Pons (tissue), 1 donor: ENCODE results near the gene IGFBP3.

Experiments
- DNase-seq: peaks from one replicate; pipeline ENCODE4 v3.0.0-alpha.2; 2016; ENCODE audit warnings: low spot score

Gene IGFBP3

DNA sequence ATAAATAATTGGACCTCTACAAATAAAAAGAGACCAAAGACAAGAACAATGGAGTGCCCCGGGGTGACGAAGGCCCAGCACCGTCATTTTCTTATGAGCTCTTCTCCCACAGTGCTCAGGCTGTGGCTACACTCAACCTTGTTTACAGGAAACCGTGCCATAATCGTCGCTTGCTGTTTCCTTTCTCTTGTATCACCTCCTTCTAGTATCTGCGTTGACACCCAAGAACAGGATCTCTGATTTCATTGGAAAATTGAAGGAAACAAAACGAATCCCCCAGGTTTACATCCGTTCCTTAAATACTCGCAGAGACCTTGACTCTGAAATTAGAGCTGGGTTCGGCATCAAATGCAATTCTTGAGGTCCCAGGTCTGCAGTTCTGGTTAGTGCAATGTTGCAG lies 1.7 kb upstream of the IGFBP3 start:
- peak; percentile 28 for DNase-seq

DNA sequence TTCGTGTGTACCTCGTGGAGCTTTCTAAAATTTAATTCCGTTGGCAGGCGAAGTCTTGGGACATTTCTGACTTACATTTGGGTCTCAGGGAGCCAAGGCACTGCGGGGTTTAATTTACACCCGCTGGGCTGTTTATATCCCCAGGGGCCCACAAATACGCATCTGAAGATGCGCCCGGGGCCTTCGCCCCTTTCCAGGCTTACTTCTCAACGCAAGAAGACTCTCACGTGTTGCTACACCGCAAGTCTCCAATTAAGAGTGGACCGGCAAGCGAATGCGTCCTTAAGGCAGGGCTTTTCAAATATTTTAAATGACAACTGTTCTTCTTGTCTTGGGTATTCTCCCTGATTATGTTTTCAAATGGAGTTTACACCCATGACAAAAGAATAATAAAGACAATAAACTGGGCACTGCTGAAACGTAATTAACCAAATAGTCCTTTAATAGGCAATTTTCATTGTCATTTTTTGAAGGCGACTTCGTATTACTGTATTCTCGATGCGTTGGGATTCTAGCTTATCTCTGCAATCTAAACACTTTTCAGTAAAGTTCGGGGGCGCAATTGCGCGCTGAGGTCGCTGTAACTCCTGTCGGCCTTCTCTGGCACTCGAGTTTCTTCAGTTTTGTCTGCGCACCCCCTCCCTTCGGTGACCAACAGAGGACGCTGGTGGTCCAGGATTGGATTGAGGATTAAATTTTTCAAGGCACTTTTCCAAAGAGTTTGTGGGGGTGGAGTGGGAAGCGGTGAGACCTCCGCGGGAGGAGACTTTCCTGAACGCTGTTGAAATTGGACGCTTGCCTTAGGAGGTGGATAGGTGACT lies 837 bp upstream of the IGFBP3 start:
- peak; percentile 40 for DNase-seq

DNA sequence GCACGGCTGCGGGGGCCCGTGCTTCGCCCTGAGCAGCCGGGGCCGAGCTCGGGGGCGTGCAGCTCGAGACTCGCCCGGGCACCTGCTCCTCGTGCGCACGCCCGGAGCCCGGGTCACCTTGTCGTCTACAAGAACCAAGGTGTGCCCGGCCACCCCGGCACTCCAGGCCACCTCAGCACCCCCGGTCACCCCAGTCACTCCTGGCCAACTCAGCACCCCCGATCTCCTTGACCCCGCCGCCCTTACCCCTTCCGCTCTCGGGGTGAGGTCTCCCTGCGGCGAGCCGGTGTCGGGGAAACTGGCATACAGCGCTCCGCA lies 268 bp upstream of the IGFBP3 start:
- no peak for DNase-seq

DNA sequence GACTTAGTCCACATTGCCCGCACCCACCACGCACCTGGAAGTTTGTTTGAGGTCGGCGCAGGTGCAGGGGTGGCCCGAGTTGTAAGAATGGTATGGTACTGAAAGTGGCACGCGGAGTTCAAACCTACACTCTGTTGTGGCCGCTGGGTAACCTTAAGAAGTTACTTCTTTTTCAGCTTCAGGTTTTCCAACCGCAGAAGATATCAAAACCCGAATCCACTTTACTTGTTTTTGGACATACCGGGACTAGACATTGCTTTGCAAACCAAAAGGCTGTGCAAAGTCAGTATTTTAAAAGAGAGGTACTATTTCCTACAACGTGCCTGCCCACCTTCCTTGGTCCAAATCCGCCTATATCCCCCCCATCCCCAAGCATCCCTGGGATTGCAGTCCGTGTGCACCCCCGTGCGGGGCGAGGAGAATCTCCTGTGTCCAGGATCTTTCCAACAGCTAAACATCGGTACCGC lies 1.0 kb downstream of the IGFBP3 start:
- no peak for DNase-seq

DNA sequence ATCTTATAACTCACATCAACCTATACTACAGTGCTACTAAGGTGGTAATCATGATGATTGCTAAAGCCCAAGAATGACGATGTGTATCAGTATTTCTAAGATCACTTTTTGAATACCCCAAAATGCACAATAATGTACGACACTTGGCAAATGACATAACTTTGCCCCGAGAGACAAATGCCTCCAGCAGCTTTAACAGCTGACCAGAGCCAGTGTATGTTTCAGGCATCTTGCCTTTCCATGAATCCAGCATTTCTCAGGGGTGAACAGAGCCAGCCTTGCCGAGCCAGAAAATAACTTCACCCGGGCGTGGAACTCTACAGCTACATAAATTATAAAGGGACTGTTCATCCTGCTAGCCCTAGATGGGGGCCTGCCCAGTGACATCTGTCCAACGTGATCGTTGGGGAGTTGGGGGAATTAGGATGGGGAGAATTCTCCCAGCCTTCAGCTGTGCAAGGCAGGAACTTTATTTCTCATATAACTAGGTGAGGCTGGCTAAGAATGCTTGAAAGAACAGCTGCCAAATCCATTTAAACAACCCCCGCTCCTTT lies 1.8 kb downstream of the IGFBP3 start:
- DNase-seq, result no peak

DNA sequence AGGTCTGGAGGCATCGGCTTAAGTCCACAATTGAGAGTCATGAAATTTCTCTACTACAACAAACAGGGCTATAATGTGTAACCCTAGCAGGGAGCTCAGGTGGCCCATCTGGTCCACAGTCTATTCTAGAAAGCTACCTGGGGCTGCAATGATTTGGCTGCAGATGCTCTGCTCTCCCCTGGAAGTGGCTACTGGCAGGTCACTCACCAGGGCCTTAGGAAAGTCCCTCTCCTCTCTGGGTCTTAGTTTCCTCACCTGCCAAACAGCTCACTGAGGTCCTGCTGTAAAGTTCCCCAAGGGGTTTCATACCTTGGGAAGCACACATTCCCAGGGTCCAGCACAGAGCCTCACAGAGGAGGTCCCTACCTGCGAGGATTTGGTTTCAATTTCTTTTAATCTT lies 2.5 kb downstream of the IGFBP3 start:
- no peak for DNase-seq

DNA sequence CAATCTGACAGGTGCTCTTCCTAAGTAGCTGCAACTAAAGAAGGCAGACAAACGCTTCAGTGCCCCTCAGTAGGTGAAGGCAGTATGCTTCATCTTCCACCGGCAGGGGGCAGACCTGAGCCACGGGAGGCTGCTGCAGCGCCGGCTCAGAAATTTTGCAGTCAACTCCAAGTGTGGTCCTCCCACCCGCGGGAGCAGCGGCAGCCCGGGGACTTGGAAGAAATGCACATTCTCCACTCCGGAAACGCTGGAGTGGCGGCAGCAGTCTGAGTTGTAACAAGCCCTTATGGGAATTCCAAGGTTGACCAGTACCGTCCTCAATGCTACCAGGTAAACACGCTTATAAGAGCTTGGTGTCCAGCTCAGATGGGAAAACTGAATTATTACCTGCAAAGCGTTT lies 3.4 kb downstream of the IGFBP3 start:
- DNase-seq, result peak; percentile 42

DNA sequence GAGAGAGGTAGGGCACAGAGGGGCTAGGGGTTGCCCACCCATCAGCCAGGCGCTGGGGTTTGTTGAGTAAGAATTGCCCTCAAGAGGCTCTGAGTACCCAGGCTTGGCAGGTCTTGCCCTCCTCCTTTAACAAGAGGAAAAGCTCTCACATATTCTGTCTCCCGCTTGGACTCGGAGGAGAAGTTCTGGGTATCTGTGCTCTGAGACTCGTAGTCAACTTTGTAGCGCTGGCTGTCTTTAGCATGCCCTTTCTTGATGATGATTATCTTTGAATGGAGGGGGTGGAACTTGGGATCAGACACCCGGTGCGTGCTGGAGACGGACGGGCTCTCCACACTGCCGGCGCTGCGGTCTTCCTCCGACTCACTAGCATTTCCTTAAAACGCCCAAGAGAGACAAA lies 4.0 kb downstream of the IGFBP3 start:
- no peak for DNase-seq

DNA sequence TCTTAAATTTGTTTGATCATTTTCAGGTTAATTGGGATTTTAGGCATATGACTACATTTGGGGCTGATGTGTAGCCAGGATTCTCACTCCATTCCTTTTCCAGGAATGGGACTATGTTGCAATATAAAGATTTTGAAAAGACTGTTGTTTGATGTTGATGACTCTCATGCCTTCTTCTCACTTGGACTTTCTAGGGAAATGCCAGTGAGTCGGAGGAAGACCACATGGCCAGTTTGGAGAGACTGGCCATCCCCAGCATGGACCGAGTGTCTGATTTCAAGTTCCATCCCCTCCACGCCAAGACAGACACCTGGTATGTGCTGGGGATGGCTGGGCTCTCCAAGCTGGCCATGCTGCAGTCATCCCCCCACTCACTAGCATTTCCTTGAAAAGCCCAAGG lies 5.5 kb downstream of the IGFBP3 start:
- no peak for DNase-seq

DNA sequence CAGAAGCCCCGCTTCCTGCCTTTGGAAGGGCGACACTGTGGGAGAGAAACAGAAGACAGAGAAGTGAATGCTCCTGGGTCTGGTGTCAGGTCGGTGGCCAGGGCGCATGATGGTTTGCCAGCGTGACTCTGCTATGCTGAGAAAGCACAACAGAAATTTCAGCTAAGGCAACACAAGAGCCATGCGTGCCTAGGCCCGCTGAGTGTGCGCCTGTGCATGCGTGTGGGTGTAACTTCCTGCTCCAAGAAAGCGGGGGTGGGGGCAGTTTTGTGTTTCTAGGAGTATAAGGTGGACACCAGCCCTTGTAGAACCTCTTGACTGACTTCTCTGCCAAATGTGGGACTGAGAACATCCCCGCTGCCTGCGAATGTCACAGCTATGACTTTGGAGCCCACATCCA lies 6.2 kb downstream of the IGFBP3 start:
- DNase-seq, result no peak

DNA sequence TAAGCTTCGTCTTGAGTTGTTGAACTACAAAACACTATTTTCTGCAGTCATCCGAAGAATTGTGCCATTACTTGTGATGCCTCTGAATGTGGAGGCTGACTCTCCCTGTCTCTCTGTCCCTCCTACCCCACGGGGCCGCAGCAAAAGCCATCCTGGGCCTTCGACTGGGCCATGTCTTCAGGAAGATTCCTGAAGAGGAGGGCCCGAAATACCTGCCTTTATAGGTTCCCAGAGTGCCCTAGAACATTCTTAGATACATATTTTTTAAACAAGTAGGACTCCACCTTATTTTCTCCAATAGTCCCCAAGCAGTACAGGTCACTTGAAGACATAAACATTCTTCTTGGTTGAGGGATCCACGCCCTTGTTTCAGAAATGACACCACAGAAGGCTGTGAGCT lies 8.1 kb downstream of the IGFBP3 start:
- no peak for DNase-seq

DNA sequence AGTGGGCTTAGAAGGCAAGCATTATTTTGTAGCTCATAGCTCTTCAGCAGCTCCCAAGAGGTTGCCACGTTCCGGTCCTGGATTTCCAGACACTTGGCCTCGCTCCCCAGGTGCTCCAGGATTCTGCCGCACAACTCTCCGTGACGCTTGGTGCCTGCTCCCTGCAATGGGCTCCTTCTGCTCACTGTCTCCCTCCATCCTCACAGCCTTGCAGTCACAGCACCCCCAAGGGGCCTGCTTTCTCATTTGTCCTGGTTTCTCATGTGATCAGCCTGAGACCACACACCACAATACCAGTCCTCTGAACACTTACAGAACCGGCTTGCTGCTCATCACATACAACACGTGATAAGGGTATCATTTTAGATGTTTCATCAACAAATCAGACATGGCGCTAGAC lies 9.8 kb downstream of the IGFBP3 start:
- no peak for DNase-seq

DNA sequence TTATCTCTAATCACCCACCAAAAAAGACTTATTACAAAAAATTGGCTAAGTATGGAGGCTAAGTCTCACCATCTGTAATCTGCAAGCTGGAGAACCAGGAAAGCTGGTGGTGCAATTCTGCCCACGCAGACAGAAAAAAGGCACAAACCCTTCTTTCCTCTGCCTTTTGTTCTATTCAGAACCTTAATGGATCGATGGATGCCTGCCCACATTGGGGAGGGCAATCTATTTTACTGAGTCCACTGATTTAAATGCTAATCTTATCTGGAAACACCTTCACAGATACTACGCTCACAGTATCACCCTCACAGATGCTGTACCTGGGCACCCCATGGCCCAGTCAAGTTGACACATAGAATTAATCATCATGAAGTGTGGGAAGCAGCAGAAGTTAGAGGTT lies 10.2 kb downstream of the IGFBP3 start:
- no peak for DNase-seq

DNA sequence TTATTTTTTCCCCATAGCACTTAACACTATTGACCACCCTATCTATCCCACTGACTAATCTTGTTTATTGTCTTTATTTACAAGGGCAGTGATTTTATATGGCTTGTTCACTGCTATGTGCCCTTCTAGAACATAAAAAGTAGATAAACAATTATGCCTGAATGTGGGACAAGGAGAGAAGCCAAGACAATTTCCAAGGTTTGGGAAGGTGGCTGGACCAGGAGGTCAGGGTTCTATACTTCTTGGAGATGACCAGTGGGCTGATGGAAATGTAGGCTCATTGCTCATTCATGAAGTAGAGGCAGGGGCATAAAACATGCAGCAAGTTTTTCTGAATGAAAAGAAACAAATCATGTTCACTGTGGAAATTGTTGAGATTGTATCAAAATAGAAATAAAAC lies 11.5 kb downstream of the IGFBP3 start:
- DNase-seq, result no peak

DNA sequence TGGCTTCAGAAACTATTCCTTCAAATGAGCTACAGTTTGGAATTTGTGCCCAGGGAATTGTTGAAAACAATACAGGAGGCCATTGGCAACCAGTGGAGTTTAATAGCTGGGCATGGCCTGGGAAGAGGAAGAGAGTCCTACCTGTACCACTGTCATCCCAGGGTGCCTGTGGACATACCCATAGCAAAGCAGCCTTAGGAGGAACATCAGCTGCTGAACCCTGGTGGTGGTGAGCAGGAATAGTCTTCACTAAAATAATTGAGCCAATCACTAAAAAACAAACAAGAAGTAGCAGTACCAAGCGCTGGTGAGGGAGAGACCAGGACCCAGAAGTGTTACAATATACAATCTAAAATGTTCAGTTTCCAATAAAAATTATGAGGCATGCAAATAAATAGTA lies 18.3 kb downstream of the IGFBP3 start:
- no peak for DNase-seq

DNA sequence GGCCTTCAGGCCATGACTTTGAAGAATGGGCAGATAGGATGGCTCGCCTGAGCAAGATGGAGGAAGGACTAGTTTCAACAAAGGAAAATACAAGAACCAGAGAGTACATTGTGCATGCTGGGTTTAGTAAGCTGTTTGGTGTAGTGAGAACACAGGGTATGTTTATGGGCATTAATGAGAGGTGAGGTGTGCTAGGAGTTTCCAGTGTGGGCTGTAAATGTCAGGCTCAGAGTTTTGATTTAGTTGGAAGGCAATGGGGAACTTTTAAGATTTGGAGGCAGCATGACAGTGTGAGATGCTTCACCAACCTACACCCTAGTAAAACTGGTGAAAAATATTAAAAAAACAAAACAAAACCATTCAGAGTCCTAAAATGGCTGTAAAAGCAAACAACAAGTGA lies 19.5 kb downstream of the IGFBP3 start:
- no peak for DNase-seq

DNA sequence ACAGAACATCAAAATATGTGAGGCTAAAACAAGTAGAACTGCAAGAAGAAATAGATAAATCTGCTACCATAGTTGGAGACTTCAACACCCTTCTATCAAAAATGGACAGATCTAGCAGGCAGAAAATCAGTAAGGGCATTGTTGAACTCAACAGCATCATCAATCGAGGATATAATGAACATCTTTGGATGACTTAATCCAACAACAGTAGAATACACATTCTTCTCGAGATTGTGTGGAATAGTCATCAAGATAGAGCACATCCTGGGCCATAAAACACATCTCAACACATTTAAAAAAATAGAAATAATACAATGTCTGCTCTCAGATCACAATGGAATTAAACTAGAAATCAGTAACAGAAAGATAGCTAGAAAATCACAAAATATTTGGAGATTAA lies 22.9 kb downstream of the IGFBP3 start:
- DNase-seq, result no peak

DNA sequence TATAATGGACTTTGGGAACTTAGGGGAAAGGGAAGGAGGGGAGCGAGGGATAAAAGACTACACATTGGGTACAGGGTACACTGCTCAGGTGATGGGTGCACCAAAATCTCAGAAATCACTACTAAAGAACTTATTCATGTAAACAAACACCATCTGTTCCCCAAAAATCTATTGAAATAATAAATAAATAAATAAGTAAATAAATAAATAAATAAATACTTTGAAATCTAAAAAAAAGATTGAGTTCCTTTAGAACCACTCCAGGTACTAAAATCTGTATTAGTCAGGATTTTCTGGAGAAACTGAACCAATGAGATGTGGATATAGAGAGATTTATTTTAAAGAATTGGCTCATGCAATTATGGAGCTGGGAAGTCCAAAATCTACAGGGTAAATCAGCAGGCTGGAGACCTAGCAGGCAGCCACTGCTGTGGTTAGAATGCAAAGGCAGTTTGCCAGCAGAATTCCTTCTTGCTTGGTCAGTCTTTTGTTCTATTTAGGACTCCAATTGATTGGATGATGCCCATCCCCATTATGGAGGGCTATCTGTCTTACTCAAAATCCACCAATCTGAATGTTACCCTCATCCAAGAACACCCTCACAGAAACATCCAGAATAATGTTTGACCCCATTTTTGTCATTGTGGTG lies 23.9 kb downstream of the IGFBP3 start:
- no peak for DNase-seq

DNA sequence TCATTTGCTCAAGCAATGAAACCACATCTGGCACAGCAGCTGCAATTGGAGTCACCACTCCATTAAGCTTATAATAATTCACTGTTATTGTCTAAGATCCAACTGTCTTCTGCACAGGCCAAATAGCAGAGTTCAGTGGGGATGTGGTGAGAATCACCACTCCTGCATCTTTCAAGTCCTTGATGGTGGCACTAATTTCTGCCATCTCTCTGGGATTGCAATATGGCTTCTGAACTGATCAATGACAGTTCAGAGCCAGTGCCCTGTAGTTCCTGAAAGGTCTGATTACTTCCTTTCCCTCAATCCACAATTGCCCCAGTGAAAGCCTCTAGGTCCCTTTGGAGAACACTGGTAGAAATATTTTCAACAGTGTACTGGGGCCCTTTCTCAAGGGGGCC lies 26.4 kb downstream of the IGFBP3 start:
- no peak for DNase-seq

DNA sequence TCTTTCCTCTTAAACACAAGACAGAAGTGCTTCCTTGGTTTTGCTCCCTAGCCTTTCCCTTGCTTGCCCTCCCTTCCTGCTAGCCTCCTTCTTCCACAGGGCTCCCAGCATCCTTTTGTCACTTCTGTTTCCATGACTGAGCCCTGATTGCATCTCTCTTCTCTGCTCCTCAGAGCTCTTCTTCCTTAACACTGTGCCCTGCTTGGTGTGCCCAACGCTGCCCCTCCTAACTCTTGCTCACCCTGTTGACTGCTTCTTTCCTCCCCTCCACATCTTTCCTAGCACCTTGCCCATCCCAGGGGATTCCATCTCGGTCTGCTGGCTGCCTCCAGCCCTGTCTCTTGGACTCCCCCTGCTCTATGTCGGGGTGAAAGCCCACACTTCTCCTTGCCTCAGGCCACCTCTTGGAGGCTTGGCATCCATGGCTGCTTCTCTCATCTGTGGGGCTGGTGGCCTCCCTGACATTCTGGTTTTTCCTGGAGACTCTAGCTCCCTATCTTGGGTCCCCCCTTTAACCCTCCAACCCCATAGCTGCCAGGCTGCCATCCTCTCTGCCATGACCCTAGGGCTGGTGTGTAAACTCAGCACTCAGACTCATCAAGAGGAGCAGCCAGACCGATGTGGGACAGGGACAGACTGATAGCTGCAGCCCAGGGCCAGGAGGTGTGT lies 26.9 kb downstream of the IGFBP3 start:
- DNase-seq, result no peak

DNA sequence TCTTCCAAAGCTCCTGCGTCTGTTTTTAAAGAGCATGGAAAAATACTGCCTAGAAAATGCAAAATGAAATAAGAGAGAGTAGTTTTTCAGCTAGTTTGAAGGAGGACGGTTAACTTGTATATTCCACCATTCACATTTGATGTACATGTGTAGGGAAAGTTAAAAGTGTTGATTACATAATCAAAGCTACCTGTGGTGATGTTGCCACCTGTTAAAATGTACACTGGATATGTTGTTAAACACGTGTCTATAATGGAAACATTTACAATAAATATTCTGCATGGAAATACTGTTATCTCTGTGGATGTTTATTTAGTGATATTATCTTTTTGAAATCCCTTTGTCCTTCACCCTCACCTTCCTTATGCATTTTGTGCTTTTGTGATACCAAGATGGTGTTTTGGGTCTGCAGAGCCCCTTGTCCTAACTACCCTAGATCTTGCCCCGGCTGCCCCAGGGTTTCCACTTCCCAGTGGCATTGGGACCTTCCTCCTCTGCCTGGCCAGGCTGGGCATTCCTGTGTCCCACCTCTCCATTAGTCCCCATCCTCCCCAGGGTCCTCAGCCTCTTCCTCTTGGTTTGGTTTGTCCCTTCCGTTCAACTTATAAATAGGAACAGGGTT lies 27.6 kb downstream of the IGFBP3 start:
- no peak for DNase-seq

DNA sequence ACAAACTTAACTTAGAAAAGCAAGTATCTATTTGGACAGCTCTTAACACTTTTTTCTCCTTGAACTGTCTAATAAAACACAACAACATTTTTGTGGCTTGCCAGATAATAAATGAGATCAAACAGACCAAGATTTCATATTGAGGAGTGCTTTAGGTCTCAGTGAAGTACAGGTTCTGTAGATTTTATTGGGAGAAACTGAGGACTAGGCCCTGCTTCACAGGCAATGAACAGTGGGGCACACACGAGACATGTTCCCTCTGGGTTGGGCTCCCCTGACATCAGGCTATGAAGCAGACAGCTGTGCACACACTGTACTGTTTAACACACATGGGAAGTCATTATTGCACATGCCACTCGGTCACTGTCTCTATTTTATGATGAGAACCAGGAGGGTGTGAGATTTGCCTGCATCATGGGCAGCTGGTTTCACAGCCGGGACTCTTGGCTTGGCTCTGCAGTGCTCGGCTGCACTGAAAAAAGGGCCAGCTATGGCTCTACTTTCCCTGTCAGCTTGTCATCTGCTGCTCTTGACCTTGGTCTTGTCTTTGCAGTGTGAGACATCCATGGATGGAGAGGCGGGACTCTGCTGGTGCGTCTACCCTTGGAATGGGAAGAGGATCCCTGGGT lies 28.6 kb downstream of the IGFBP3 start:
- DNase-seq, result peak; percentile 7
